Stimulated activated CD4-positive, alpha-beta T cell treated with anti-CD3 and anti-CD28 coated beads, Interleukin-2, amount 100 ng/mL, for 4 hours (primary cell): ENCODE results near the gene ITGB6.

Source experiments
- DNase-seq: peaks from one replicate; pipeline ENCODE4 v3.0.0-alpha.2; 2020; ENCODE audit warnings: low read depth

ITGB6 gene

DNA sequence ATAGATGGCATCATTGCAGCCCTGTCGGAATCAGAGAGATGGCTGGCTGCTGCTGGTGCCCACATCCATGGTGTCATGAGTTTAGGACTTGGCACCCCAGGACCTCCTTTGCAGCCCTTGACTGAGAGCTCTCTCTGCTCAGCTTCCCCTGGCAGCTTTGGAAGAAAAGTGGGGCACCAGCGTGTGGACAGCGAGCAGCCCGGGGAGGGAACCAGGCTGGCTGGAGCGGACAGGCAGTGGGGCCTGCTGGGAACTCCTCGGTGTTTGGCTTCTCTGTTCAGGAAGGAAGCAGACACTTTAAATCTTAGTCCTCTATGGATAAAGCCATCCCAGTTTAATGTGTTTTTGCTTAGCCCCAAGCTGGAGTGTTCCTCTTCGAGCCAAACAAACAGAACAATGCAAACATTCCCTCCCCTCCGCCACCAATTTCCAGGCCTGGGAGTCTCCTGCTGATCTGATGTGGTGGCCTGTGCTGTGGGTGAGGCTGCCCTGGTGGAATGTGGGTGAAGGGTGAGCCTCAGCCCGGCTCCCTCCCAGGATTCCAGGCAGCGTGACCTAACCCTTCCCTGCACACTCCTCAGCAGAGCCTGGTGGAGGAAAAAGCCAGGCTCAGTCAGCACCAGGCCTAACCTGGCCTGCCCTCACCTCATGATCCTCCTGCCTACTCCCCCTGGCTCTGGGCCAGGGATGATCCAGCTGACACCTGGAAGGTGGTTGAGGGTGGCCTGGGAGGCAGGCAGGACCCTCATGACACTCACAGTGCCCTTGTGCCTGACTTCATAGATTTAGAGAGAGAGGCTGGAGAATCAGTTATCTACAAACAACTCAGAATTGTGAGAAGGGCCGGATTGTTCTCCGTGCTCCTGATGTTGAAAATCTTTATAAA lies 21.6 kb upstream of the ITGB6 start:
- DNase-seq: no peak

- no peak for DNase-seq
Observed at GRCh38 chr2:160220545-160221009, 20.5 kb upstream of the ITGB6 start.

DNA sequence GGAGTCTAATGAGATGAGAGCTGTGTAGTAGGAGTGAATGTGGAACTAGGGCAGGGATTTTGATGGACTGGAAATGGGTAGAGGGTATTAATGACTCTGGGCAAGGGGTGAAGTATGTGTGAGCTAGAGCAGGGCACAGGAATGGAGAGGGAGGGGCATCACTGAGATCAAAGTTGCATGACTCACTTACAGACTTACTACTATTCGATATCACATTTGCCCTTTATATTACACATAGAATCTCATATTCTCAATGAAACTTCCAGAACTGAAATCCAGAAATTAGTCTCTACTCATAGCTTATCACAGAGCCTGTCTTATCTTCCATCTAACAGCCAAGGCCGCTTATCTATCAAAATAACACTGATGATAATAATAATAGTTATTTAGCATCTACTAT lies 20.0 kb upstream of the ITGB6 start:
- no peak for DNase-seq

DNA sequence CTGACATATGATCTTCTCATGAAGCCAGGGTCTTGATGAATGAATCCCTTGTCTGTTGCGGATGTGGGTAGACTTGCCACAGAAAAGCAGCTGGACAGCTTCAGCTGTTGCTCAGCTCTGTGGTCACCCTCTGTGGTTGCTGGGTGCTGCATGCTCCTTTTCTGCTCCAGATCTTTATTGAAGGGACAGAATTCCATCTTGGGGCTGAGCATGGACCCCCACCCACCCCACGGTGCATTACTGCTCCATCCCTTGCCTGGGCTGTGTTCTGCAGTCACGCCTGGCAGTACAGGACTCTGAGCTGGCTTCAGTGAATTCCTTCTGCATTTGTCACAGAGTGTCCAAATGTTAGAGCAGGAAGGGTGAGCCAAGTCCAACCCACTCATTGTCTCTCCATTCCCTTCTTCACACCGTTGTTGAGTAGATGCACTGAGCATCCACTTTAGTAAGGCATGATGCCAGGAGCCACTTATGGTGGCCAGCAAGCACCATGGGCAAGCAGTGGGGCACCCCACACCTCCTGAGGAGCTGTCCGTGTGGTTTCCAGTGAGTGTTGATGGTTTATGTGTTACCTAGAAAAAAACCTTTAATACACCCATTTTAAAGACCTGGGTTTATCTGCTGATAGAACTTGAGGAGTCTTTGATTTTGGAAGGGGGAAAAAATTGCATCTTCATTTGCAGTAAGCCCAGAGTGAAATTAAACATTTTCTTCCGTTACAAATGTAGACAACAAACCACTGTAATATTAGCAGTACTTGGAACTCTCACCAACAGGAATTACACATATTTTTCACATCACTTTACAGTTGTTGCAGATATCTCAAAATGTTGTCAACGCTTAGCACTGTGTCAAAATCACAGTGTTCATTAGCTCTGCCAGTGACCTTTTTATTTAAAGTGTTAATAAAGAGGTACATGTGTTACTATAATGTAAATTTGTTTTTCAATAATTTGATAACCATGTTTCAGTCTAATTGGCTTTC lies 14.7 kb upstream of the ITGB6 start:
- no peak for DNase-seq

DNA sequence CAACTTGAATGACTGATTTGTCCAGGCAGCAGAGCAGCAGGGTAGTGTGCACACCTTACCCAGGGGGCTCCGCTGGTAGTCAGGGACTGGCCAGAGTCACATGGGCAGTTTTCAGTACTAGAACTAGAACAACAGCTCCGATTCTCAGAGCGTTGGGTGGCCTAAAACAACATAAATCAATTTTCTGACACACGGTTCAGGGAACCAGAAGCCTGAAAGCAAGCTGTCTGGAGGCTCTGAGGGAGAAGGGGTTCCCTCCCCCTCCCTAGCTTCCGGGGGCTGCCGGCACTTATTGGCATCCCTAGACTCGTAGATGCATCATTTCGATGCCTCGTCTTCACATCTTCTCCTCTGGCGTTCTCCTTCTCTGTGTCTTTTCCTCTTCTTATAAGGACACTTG lies 13.4 kb upstream of the ITGB6 start:
- DNase-seq: no peak

- DNase-seq: peak; percentile 49
Observed at GRCh38 chr2:160210599-160211138, 10.6 kb upstream of the ITGB6 start.

DNA sequence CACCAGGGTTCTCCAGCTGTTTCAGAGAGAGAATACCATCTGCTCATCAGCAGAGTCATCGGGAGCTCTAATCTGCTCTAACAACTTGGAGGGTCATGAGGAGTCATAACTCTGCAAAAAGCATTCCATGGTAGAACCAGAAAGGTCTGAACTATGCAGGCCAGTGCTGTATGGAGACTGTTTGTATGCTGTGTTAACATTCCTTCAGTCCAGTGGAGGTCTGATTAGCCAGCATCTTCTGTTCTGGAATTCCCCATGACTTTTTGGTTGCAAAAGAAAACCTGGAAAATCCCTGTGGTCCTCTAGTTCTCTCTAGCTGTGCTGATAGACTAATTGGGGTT lies 9.4 kb upstream of the ITGB6 start:
- no peak for DNase-seq

GRCh38 chr2:160208655-160209515 lies 8.8 kb upstream of the ITGB6 start:
- no peak for DNase-seq

- no peak for DNase-seq
Observed at GRCh38 chr2:160207804-160208654, 8.0 kb upstream of the ITGB6 start.

GRCh38 chr2:160207271-160207670 lies 7.2 kb upstream of the ITGB6 start:
- DNase-seq: no peak

DNA sequence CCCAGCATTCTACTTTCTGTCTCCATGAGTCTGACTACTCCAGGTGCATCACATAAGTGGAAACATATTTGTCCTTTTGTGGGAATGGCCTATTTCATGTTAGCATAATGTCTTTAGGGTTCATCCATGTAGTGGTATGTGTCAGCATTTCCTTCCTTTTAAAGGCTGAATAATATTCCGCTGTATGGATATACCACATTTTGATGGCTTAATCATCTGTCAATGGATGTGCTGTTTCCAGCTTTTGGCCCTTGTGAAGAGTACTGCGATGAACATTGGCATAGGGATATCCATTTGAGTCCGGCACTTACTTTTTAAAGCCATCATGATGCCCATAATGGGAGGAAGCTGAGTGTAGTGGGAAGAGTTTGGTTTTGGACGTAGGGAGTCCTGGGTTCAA lies 6.4 kb upstream of the ITGB6 start:
- DNase-seq: no peak

- DNase-seq: no peak
Observed at GRCh38 chr2:160205505-160205904, 5.4 kb upstream of the ITGB6 start.

- no peak for DNase-seq
Observed at GRCh38 chr2:160203422-160203821, 3.4 kb upstream of the ITGB6 start.

DNA sequence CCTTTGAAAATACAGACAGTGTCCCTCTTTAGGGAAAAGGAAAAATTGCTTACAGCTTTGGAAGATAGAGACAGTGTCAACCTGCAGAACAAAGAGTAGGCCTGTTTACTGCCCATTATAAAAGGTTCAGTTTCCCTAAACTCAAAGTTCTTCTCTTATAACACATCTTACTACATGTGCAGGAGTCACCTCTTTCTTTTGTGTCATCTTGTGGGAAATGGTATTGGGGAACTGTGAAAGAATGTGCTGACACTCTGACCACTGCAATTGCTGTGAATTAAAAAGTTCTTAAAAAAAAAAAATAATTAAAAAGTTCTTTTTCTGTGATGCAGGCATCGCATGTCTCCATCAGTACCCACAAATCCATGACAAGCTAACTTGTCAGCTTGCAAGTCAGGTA lies 2.9 kb upstream of the ITGB6 start:
- no peak for DNase-seq

DNA sequence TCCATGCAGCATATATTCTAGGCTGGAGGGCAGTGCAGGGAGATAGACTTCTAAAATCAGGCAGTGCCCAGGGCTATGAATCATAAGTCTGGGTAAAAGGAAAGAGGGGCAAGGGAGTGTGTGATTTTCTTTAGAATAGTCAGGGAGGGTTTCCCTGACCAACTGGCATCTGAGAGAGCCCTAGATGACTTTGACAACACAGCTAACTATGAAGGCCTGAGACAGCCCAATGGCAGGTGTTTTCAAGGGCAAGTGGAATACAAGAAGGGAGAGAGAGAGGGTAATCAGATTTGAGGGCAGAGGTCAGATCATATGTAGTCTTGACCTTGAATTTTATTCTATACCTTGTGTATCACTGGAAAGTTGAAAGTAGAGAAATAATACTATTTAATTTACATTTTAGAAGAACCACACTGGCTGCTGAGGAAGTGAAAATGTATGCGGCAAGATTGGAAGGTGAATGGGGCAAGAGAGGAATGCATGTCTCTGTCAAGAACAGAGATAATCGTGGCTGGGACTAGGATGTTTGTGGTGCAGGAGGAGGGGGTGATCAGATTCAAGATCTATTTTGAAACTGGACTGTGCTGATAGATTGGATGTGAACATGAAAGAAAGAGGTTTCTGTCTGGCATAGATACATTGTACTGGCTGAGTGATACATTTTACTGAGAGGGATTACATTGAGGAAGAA lies 1.9 kb upstream of the ITGB6 start:
- DNase-seq: no peak

DNA sequence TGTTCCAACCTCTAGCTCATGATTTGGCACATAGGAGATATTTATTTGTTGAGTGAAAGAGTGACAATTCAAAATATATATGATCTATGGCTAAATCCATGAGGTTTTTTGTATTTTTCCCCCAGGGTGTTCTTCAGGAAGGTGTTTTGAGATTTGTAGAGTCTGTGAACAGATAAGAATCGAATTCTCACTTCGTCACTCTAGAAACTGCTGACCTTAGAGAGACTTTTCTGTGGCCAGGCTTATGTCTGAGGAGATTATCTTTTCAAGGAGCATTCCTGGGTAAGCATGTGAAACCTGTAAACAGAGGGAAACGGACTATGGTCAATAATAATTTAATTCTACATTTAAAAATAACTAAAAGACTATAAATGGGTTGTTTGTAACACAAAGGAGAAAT lies 849 bp upstream of the ITGB6 start:
- DNase-seq: no peak

- DNase-seq: no peak
Observed at GRCh38 chr2:160199053-160199452, 1.0 kb downstream of the ITGB6 start.

DNA sequence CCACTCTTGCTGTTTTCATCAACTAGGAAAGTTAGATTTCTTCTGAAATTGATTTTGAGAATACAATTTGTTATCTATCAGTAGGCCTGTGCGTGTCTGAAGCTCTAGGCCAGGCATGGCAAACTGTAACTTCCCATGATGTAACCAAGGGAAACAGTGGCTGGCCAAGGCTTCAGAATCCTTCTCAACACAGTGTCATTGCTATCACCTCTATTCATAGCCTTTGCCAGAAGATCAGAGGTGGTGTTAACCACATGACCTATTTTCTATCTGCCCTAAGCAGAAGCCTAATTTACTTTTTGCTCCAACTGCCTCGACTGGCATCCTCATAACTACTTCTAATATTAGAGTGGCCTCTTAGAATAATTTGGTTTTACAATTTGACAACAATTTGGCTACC lies 2.5 kb downstream of the ITGB6 start:
- no peak for DNase-seq

DNA sequence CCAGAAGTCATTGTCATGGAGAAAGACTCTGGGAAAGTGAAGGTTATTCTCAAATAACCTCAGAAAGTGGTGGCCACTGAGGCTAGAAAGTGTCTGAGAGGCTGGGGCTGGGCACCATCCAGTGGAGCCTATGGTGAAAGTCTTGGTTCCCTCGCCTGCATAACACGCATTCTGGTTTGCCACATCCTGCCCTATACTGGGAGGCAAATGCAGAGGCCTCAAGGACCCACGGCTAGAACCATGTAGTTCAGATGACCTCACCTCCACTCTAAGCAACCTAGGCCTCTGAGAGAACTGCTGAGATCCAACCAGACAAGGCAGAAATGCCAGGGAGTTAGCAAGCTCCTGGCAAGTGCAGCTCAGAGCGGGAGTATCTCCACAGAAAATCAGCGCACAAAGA lies 5.1 kb downstream of the ITGB6 start:
- DNase-seq: no peak

GRCh38 chr2:160194351-160194750 lies 5.7 kb downstream of the ITGB6 start:
- no peak for DNase-seq
